ENCODE results near the gene CCDC27.

DNA sequence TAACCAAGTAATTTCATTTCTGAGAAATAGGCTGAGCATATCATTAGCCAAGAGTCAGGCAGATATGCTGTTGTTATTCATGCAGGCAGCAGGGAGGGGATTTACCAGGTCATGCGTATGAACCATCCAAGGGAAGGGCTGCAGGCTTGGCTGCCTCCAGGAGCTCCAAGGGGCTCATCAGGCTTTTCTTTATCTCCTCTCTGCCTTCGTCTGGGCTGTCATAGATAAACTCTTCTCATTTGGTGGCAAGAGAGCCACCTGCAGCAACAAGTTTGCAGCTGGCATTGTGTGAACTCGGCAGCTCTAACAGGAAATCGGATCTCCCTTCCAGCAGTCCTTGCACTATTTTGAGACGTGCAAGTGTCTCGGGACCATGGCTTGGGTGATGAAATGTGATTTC is 7.5 kb downstream of the CCDC27 start:
- TF ChIP-seq ZNF274 (IDR thresholded peaks at IDR 0.05; ENCODE audit: low read depth, low read length) (no peak), YY1 (IDR thresholded peaks at IDR 0.05; ENCODE audit: insufficient read depth, insufficient read length) (no peak)

Measured in NT2/D1 (cell line).